Suprapubic skin (tissue), 4 donors: ENCODE measurements around the gene DOCK8.

Source experiments
- EP300 ChIP-seq: sonication (generic); formaldehyde crosslinking; IDR thresholded peaks from one replicate; pipeline ENCODE4 v1.6.1; 2017; ENCODE audit warnings: antibody characterized with exemption
- POLR2A ChIP-seq, 2 donors: fragments of 450-650 bp; IDR thresholded peaks; one replicate each; pipeline ENCODE4 v1.6.1; 2017; ENCODE audit warnings: antibody characterized with exemption in 2 of 2, mild to moderate bottlenecking in 2 of 2, moderate library complexity in 2 of 2
- POLR2AphosphoS5 ChIP-seq, 3 donors: sonication (generic); formaldehyde crosslinking; IDR thresholded peaks; one replicate each; pipeline ENCODE4 v1.6.1; 2017; ENCODE audit warnings: antibody characterized with exemption in 3 of 3
- TF ChIP-seq, protein P1 (sequence below), 2 donors: fragments of 200-600 bp in 1 of 2; fragments of 450-650 bp in 1 of 2; sonication (generic) in 1 of 2; IDR thresholded peaks; one replicate each; pipeline ENCODE4 v1.5.1; 2016 to 2019; ENCODE audit warnings: antibody characterized with exemption in 2 of 2, mild to moderate bottlenecking in 1 of 2, moderate library complexity in 1 of 2

- TF ChIP-seq, protein P1, sequence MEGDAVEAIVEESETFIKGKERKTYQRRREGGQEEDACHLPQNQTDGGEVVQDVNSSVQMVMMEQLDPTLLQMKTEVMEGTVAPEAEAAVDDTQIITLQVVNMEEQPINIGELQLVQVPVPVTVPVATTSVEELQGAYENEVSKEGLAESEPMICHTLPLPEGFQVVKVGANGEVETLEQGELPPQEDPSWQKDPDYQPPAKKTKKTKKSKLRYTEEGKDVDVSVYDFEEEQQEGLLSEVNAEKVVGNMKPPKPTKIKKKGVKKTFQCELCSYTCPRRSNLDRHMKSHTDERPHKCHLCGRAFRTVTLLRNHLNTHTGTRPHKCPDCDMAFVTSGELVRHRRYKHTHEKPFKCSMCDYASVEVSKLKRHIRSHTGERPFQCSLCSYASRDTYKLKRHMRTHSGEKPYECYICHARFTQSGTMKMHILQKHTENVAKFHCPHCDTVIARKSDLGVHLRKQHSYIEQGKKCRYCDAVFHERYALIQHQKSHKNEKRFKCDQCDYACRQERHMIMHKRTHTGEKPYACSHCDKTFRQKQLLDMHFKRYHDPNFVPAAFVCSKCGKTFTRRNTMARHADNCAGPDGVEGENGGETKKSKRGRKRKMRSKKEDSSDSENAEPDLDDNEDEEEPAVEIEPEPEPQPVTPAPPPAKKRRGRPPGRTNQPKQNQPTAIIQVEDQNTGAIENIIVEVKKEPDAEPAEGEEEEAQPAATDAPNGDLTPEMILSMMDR (IDR thresholded peaks at IDR 0.05) = no peak
- no peak for TF ChIP-seq POLR2A (IDR thresholded peaks at IDR 0.05)
- no peak for TF ChIP-seq POLR2AphosphoS5 (IDR thresholded peaks at IDR 0.05)
- TF ChIP-seq EP300 = no peak
Observed at GRCh38 chr9:479971-480350, 265.3 kb downstream of the DOCK8 start.
